Neural cell (in vitro differentiated cells): ENCODE measurements around the gene PROC. TPM values are rescaled to one million over a fixed set of nuclear protein-coding genes. Genes with fewer than 3 reads are reported as not detected.

Experiments
- H2AFZ ChIP-seq: fragments of 200-600, 300-800 bp; sonication (generic), shearing (Covaris generic); 2 replicates; pipeline ENCODE4 v1.6.0; 2014; ENCODE audit warnings: low read depth, mild to moderate bottlenecking, antibody characterized with exemption, low read length, moderate library complexity
- H3F3A ChIP-seq: fragments of 200-600 bp; shearing (Covaris generic); 2 replicates; pipeline ENCODE4 v1.6.1; 2016; ENCODE audit warnings: mild to moderate bottlenecking, moderate library complexity, mixed read lengths, antibody characterized with exemption, low read length; ENCODE audit not compliant: insufficient read depth, poor library complexity, severe bottlenecking
- H3K27ac ChIP-seq: fragments of 200-600, 300-800 bp; sonication (generic), shearing (Covaris generic); 2 replicates; pipeline ENCODE4 v1.5.1; 2014; ENCODE audit warnings: mild to moderate bottlenecking, low read length, moderate library complexity
- H3K27me3 ChIP-seq: fragments of 300-800, 200-600 bp; sonication (generic), shearing (Covaris generic); 2 replicates; pipeline ENCODE4 v1.6.0; 2014; ENCODE audit warnings: mild to moderate bottlenecking, low read depth, low read length, moderate library complexity; ENCODE audit not compliant: insufficient read depth
- H3K36me3 ChIP-seq: fragments of 300-800, 200-600 bp; sonication (generic), shearing (Covaris generic); 2 replicates; pipeline ENCODE4 v1.5.1; 2014; ENCODE audit warnings: mild to moderate bottlenecking, antibody characterized with exemption, low read length, moderate library complexity; ENCODE audit not compliant: insufficient read depth
- H3K4me2 ChIP-seq: fragments of 300-800, 200-600 bp; sonication (generic), shearing (Covaris generic); 2 replicates; pipeline ENCODE4 v1.6.0; 2014; ENCODE audit warnings: mild to moderate bottlenecking, low read length
- H3K4me3 ChIP-seq: fragments of 300-800, 200-600 bp; sonication (generic), shearing (Covaris generic); 2 replicates; pipeline ENCODE4 v1.5.1; 2014; ENCODE audit warnings: mild to moderate bottlenecking, low read length, moderate library complexity
- H3K79me2 ChIP-seq: fragments of 200-600 bp; shearing (Covaris generic); replicated peaks from 2 replicates; pipeline ENCODE4 v1.6.0; 2014; ENCODE audit warnings: mild to moderate bottlenecking, low read length, moderate library complexity; ENCODE audit not compliant: insufficient read depth
- H3K9ac ChIP-seq: fragments of 300-800, 200-600 bp; sonication (generic), shearing (Covaris generic); 2 replicates; pipeline ENCODE4 v1.6.1; 2016; ENCODE audit warnings: mild to moderate bottlenecking, low read length, mixed read lengths
- H3K9me2 ChIP-seq: fragments of 200-600 bp; shearing (Covaris generic); 2 replicates; pipeline ENCODE4 v1.6.1; 2016; ENCODE audit warnings: mild to moderate bottlenecking, low read length, mixed read lengths; ENCODE audit not compliant: insufficient read depth
- H3K9me3 ChIP-seq: fragments of 200-600, 300-800 bp; sonication (generic), shearing (Covaris generic); 2 replicates; pipeline ENCODE4 v1.6.1; 2016; ENCODE audit warnings: mild to moderate bottlenecking, mixed run types, low read length, moderate library complexity, mixed read lengths
- H4K20me1 ChIP-seq: fragments of 200-600 bp; shearing (Covaris generic); 2 replicates; pipeline ENCODE4 v1.6.1; 2016; ENCODE audit warnings: mild to moderate bottlenecking, mixed run types; ENCODE audit not compliant: insufficient read depth
- EP300 ChIP-seq: fragments of 450-650 bp; conservative IDR thresholded peaks from 2 replicates; pipeline ENCODE4 v1.6.1; 2014; ENCODE audit warnings: antibody characterized with exemption, mild to moderate bottlenecking, moderate library complexity; ENCODE audit not compliant: poor library complexity, severe bottlenecking
- EZH2 ChIP-seq: fragments of 200-600, 300-800 bp; shearing (Covaris generic), sonication (generic); IDR thresholded peaks from 2 replicates; pipeline ENCODE4 v1.6.1; 2014; ENCODE audit warnings: antibody characterized with exemption, low read length, borderline replicate concordance, mild to moderate bottlenecking; ENCODE audit not compliant: insufficient read depth, poor library complexity, severe bottlenecking
- MXI1 ChIP-seq: fragments of 450-650 bp; conservative IDR thresholded peaks from 2 replicates; pipeline ENCODE4 v1.6.1; 2014; ENCODE audit warnings: antibody characterized with exemption, mild to moderate bottlenecking; ENCODE audit not compliant: poor library complexity, severe bottlenecking
- POLR2AphosphoS5 ChIP-seq: IDR thresholded peaks from 2 replicates; pipeline ENCODE4 v1.6.1; 2012
- RAD21 ChIP-seq: fragments of 450-650 bp; conservative IDR thresholded peaks from 2 replicates; pipeline ENCODE4 v1.6.1; 2014; ENCODE audit warnings: antibody characterized with exemption, mild to moderate bottlenecking, moderate library complexity
- SMC3 ChIP-seq: fragments of 450-650 bp; conservative IDR thresholded peaks from 2 replicates; pipeline ENCODE4 v1.6.1; 2014; ENCODE audit warnings: antibody characterized with exemption, mild to moderate bottlenecking, moderate library complexity; ENCODE audit not compliant: poor library complexity
- TAF1 ChIP-seq: IDR thresholded peaks from 2 replicates; pipeline ENCODE4 v1.6.1; 2012; ENCODE audit warnings: low read depth
- polyA plus RNA-seq: library from polyadenylated mRNA; depleted of rRNA; stranded (reverse); fragments of >200 nt; gene quantifications from 2 replicates; pipeline ENCODE4 v1.2.3, GENCODE V29; 2014
- TF ChIP-seq, protein P1 (sequence below): IDR thresholded peaks from 2 replicates; pipeline ENCODE4 v1.6.1; 2012; ENCODE audit warnings: borderline replicate concordance

The PROC gene
- polyA plus RNA-seq, 1 donor from 2014 or later: 0.33 TPM

GRCh38 chr2:127425540-127426490, 7.6 kb downstream of the PROC start:
- Histone ChIP-seq H3K4me2 (no peak overlapping the region), H3K9me2 (no peaks in the 10 kb centered on the region), H3K27ac (no peak overlapping the region), H3K9ac (no peak overlapping the region), H3K4me3 (no peak overlapping the region), H3K9me3 (no peaks in the 10 kb centered on the region), H4K20me1 (no peaks in the 10 kb centered on the region), H3F3A (no peaks in the 10 kb centered on the region), H3K27me3 (peaks cover 32% of the 10 kb centered on the region), H2AFZ (no peak overlapping the region), H3K36me3 (no peaks in the 10 kb centered on the region), H3K79me2 (no peaks in the 10 kb centered on the region)
- TF ChIP-seq MXI1 (no peak), TAF1 (no peak), RAD21 (no peak), EZH2 (no peak), POLR2AphosphoS5 (no peak), SMC3 (no peak)
- TF ChIP-seq, protein P1, sequence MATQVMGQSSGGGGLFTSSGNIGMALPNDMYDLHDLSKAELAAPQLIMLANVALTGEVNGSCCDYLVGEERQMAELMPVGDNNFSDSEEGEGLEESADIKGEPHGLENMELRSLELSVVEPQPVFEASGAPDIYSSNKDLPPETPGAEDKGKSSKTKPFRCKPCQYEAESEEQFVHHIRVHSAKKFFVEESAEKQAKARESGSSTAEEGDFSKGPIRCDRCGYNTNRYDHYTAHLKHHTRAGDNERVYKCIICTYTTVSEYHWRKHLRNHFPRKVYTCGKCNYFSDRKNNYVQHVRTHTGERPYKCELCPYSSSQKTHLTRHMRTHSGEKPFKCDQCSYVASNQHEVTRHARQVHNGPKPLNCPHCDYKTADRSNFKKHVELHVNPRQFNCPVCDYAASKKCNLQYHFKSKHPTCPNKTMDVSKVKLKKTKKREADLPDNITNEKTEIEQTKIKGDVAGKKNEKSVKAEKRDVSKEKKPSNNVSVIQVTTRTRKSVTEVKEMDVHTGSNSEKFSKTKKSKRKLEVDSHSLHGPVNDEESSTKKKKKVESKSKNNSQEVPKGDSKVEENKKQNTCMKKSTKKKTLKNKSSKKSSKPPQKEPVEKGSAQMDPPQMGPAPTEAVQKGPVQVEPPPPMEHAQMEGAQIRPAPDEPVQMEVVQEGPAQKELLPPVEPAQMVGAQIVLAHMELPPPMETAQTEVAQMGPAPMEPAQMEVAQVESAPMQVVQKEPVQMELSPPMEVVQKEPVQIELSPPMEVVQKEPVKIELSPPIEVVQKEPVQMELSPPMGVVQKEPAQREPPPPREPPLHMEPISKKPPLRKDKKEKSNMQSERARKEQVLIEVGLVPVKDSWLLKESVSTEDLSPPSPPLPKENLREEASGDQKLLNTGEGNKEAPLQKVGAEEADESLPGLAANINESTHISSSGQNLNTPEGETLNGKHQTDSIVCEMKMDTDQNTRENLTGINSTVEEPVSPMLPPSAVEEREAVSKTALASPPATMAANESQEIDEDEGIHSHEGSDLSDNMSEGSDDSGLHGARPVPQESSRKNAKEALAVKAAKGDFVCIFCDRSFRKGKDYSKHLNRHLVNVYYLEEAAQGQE: no peak

GRCh38 chr2:127426501-127427354, 8.5 kb downstream of the PROC start:
- Histone ChIP-seq H3K4me2 (no peak overlapping the region), H3K9ac (no peak overlapping the region), H3K27ac (no peak overlapping the region), H3K36me3 (no peaks in the 10 kb centered on the region), H3K4me3 (no peak overlapping the region), H3K9me3 (no peaks in the 10 kb centered on the region), H4K20me1 (no peaks in the 10 kb centered on the region), H2AFZ (no peak overlapping the region), H3K9me2 (no peaks in the 10 kb centered on the region), H3F3A (no peaks in the 10 kb centered on the region), H3K27me3 (peaks cover 25% of the 10 kb centered on the region), H3K79me2 (no peaks in the 10 kb centered on the region)
- TF ChIP-seq, protein P1: no peak
- no peak for TF ChIP-seq EP300
